ENCODE measurements around the gene ZNF880.
"Not testable (repeated sequence)": the region's sequence is repeated elsewhere in the genome, so short reads cannot be mapped to it uniquely, and the experiment has no call there.

DNA sequence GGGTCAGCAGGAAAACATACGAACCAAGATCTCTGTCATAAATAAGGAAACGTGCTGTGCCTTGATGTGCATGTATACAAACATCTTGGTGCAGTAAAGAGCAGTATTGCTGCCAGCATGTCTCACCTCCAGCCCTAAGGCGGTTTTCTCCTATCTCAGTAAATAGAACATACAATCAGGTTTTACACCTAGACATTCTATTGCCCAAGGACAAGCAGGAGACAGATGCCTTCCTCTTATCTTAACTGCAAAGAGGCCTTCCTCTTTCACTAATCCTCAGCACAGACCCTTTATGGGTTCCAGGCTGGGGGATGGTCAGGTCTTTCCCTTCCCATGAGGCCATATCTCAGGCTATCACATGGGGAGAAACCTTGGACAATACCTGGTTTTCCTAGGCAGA lies 30.7 kb upstream of the ZNF880 start:
- not testable (repeated sequence) for TF ChIP-seq EZH2 (IDR thresholded peaks at IDR 0.05; ENCODE audit: low read length, unreplicated experiment); CTCF (conservative IDR thresholded peaks at IDR 0.05; ENCODE audit: low read depth, low read length); EZH2phosphoT487 (IDR thresholded peaks at IDR 0.05; ENCODE audit: borderline replicate concordance, low read length)

All from PC-3 (cell line).